ENCODE data around the gene SPATA4.
"Not testable (repeated sequence)": the region's sequence is repeated elsewhere in the genome, so short reads cannot be mapped to it uniquely, and the experiment has no call there.

SPATA4 gene

GRCh38 chr4:176217510-176217909, 22.1 kb upstream of the SPATA4 start:
- Histone ChIP-seq H3K27ac (ENCODE audit: low read depth, low read length) (no peak overlapping the region), H3K4me1 (ENCODE audit: insufficient read depth, low read length) (no peaks in the 10 kb centered on the region), H3K36me3 (ENCODE audit: insufficient read depth, low read length) (no peaks in the 10 kb centered on the region), H3K9me3 (ENCODE audit: insufficient read depth, low read depth, low read length) (no peaks in the 10 kb centered on the region), H3K9ac (ENCODE audit: low read depth, low read length) (no peak overlapping the region), H3K4me3 (ENCODE audit: low read length) (no peak overlapping the region), H3K27me3 (ENCODE audit: insufficient read depth, low read length) (no peaks in the 10 kb centered on the region)
- 100% methylated on average over 2 of the region's 2 CpGs for WGBS

GRCh38 chr4:176212351-176212750, 17.0 kb upstream of the SPATA4 start:
- H3K36me3 ChIP-seq (ENCODE audit: insufficient read depth, low read length); H3K27me3 ChIP-seq (ENCODE audit: insufficient read depth, low read length); H3K4me3 ChIP-seq (ENCODE audit: low read length); H3K9ac ChIP-seq (ENCODE audit: low read depth, low read length); H3K27ac ChIP-seq (ENCODE audit: low read depth, low read length); H3K9me3 ChIP-seq (ENCODE audit: insufficient read depth, low read depth, low read length); H3K4me1 ChIP-seq (ENCODE audit: insufficient read depth, low read length): not testable (repeated sequence)
- WGBS: 67% methylated on average over 3 of the region's 3 CpGs

- Histone ChIP-seq H3K27ac (ENCODE audit: low read depth, low read length) (no peak overlapping the region), H3K4me1 (ENCODE audit: insufficient read depth, low read length) (no peaks in the 10 kb centered on the region), H3K27me3 (ENCODE audit: insufficient read depth, low read length) (no peaks in the 10 kb centered on the region), H3K9me3 (ENCODE audit: insufficient read depth, low read depth, low read length) (no peaks in the 10 kb centered on the region), H3K4me3 (ENCODE audit: low read length) (no peak overlapping the region), H3K9ac (ENCODE audit: low read depth, low read length) (no peak overlapping the region), H3K36me3 (ENCODE audit: insufficient read depth, low read length) (no peaks in the 10 kb centered on the region)
- WGBS: 90% methylated on average over 7 of the region's 7 CpGs
Measured at GRCh38 chr4:176210579-176211296, 15.4 kb upstream of the SPATA4 start.

GRCh38 chr4:176210101-176210500, 14.7 kb upstream of the SPATA4 start:
- no peak overlapping the region for H3K27ac ChIP-seq (ENCODE audit: low read depth, low read length)
- no peak overlapping the region for H3K4me3 ChIP-seq (ENCODE audit: low read length)
- no peaks in the 10 kb centered on the region for H3K4me1 ChIP-seq (ENCODE audit: insufficient read depth, low read length)
- H3K36me3 ChIP-seq (ENCODE audit: insufficient read depth, low read length): no peaks in the 10 kb centered on the region
- no peaks in the 10 kb centered on the region for H3K27me3 ChIP-seq (ENCODE audit: insufficient read depth, low read length)
- 84% methylated on average over 2 of the region's 3 CpGs for whole genome bisulfite sequencing
- H3K9ac ChIP-seq (ENCODE audit: low read depth, low read length): no peak overlapping the region
- no peaks in the 10 kb centered on the region for H3K9me3 ChIP-seq (ENCODE audit: insufficient read depth, low read depth, low read length)

DNA sequence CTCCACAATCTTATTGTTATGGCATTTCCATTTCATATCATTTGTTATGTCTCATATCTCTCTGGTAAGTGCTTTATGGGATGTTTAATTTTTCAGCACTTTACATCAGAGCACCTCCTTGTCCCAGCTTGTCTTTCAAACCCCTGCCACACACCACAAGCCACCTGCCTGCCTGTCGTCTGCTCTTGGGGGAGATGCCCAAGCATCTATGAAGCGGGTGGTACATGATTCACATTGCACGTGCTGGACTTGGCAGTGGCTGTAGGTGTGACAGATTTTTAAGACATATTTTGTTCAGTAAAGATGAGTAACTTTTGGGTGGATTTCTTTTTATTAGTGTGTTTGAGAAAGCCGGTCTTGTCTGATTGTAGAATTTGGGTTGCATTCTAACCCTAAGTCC, 14.2 kb upstream of the SPATA4 start:
- no peaks in the 10 kb centered on the region for H3K9me3 ChIP-seq (ENCODE audit: insufficient read depth, low read depth, low read length)
- no peak overlapping the region for H3K4me3 ChIP-seq (ENCODE audit: low read length)
- H3K9ac ChIP-seq (ENCODE audit: low read depth, low read length): no peak overlapping the region
- H3K4me1 ChIP-seq (ENCODE audit: insufficient read depth, low read length): no peaks in the 10 kb centered on the region
- no peak overlapping the region for H3K27ac ChIP-seq (ENCODE audit: low read depth, low read length)
- 98% methylated on average over 4 of the region's 4 CpGs for WGBS
- no peaks in the 10 kb centered on the region for H3K27me3 ChIP-seq (ENCODE audit: insufficient read depth, low read length)
- no peaks in the 10 kb centered on the region for H3K36me3 ChIP-seq (ENCODE audit: insufficient read depth, low read length)

GRCh38 chr4:176207839-176208238, 12.5 kb upstream of the SPATA4 start:
- H3K4me3 ChIP-seq (ENCODE audit: low read length): no peak overlapping the region
- no peak overlapping the region for H3K27ac ChIP-seq (ENCODE audit: low read depth, low read length)
- no peaks in the 10 kb centered on the region for H3K27me3 ChIP-seq (ENCODE audit: insufficient read depth, low read length)

DNA sequence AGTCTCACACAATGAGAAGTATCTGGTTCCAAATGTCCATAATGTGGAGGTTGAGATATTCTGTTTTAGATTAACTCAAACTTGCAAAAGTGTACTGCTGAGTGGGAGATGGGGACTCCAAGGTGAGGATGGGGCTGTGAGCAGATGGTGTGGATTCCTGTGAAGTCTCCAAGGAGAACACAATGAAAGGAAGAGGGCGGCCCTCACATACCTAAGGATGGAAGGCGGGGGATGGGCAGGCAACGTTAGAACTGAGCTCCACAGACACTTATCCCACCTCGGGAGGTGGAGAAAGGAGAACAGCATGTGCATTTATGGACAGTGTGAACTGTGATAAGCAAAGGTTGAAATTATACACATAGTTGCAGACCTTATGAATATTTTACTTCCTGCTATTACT, 9.9 kb upstream of the SPATA4 start:
- Histone ChIP-seq H3K9me3 (ENCODE audit: insufficient read depth, low read depth, low read length) (0 out of 2 replicates have a peak, but pooled peaks cover 2% of the 10 kb centered on the region), H3K4me3 (ENCODE audit: low read length) (no peak overlapping the region), H3K36me3 (ENCODE audit: insufficient read depth, low read length) (no peaks in the 10 kb centered on the region), H3K27me3 (ENCODE audit: insufficient read depth, low read length) (no peaks in the 10 kb centered on the region), H3K4me1 (ENCODE audit: insufficient read depth, low read length) (no peaks in the 10 kb centered on the region), H3K9ac (ENCODE audit: low read depth, low read length) (no peak overlapping the region), H3K27ac (ENCODE audit: low read depth, low read length) (no peak overlapping the region)
- WGBS: 71% methylated on average over 4 of the region's 4 CpGs

More at GRCh38 chr4:176207839-176208238, 12.5 kb upstream of the SPATA4 start:
- Histone ChIP-seq H3K9ac (ENCODE audit: low read depth, low read length) (no peak overlapping the region), H3K9me3 (ENCODE audit: insufficient read depth, low read depth, low read length) (no peaks in the 10 kb centered on the region), H3K4me1 (ENCODE audit: insufficient read depth, low read length) (no peaks in the 10 kb centered on the region), H3K36me3 (ENCODE audit: insufficient read depth, low read length) (no peaks in the 10 kb centered on the region)
- whole genome bisulfite sequencing: 75% methylated on average over 4 of the region's 5 CpGs

DNA sequence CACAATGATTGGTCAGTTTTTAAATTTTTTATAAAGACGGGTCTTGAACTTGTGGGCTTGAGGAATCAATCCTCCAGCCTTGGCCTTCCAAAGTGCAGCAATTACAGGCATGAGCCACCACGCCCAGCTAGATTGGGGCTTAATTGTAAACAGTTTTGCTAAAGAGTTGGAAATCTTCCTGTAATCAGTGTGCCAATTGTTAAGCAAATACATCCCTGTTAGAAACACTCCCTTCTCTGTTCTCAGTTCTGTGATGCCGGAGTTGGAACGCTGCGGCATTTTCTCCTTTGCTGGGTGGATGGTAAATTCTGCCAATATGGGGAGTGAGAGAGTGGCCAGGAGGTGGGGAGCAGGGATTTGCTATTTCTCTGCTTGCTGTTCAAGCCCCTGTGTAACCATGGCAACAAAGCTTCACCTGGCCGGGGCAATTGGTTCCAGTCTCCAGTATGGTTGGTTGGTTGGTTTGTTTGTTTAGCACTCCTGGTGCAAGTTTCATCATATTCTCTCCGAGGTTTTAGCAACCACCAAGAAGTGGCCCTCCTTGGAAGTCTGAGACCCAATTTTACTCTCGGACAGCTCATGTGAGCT, 3.0 kb upstream of the SPATA4 start:
- 84% methylated on average over 8 of the region's 8 CpGs for WGBS

GRCh38 chr4:176193938-176194337, 1.4 kb downstream of the SPATA4 start:
- H3K9me3 ChIP-seq (ENCODE audit: insufficient read depth, low read depth, low read length): no peaks in the 10 kb centered on the region
- 74% methylated on average over 3 of the region's 3 CpGs for WGBS
- no peak overlapping the region for H3K27ac ChIP-seq (ENCODE audit: low read depth, low read length)
- H3K4me3 ChIP-seq (ENCODE audit: low read length): no peak overlapping the region
- peaks cover 10% of the 10 kb centered on the region for H3K4me1 ChIP-seq (ENCODE audit: insufficient read depth, low read length)
- no peaks in the 10 kb centered on the region for H3K36me3 ChIP-seq (ENCODE audit: insufficient read depth, low read length)
- H3K9ac ChIP-seq (ENCODE audit: low read depth, low read length): no peak overlapping the region
- no peaks in the 10 kb centered on the region for H3K27me3 ChIP-seq (ENCODE audit: insufficient read depth, low read length)

More for the DNA sequence above, 3.0 kb upstream of the SPATA4 start:
- Histone ChIP-seq H3K36me3 (ENCODE audit: insufficient read depth, low read length) (no peaks in the 10 kb centered on the region), H3K27me3 (ENCODE audit: insufficient read depth, low read length) (no peaks in the 10 kb centered on the region), H3K4me3 (ENCODE audit: low read length) (no peak overlapping the region), H3K27ac (ENCODE audit: low read depth, low read length) (no peak overlapping the region), H3K9me3 (ENCODE audit: insufficient read depth, low read depth, low read length) (0 out of 2 replicates have a peak, but pooled peaks cover 2% of the 10 kb centered on the region), H3K9ac (ENCODE audit: low read depth, low read length) (no peak overlapping the region), H3K4me1 (ENCODE audit: insufficient read depth, low read length) (peaks cover 4% of the 10 kb centered on the region)

DNA sequence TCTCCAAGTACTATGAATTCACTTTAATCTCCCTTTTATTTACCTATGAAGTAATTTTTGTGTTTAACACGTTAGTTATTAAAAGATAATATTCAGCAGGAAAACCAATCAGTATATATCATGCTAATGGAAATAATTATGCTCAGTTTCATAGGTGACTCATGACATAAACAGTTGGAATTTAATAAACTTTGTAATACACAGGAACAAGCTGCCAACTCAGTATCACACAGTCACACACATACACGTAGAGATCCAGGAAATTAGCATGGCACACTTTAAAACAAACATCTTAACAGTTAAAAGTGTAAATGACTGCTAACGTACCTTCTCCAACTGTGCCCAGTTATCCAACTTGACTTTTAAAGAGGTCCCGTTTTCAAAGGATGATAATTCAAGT, 2.3 kb downstream of the SPATA4 start:
- no peaks in the 10 kb centered on the region for H3K9me3 ChIP-seq (ENCODE audit: insufficient read depth, low read depth, low read length)
- H3K27ac ChIP-seq (ENCODE audit: low read depth, low read length): no peak overlapping the region
- no peak overlapping the region for H3K4me3 ChIP-seq (ENCODE audit: low read length)
- no peak overlapping the region for H3K9ac ChIP-seq (ENCODE audit: low read depth, low read length)
- WGBS: 51% methylated on average over 2 of the region's 4 CpGs
- H3K27me3 ChIP-seq (ENCODE audit: insufficient read depth, low read length): no peaks in the 10 kb centered on the region
- H3K36me3 ChIP-seq (ENCODE audit: insufficient read depth, low read length): no peaks in the 10 kb centered on the region
- H3K4me1 ChIP-seq (ENCODE audit: insufficient read depth, low read length): peaks cover 10% of the 10 kb centered on the region

DNA sequence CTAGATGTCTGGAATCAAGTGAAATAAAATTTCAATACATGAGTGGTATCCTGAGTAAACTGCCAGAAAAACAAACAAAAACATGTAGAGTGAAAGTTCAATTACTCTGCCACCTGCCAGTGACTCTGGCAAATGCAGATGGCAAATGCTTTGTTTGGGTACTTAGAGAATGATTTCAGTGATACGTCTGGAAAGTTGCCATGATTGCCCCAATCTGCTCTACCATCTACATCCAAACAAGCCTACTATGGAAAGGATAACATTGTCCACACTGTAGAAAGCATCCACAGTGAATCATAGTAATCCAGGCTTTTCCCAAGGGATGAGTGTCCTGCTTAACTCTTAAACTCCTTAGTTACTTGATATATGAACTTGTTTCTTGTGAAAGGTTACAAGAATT, 3.4 kb downstream of the SPATA4 start:
- 63% methylated on average over 1 of the region's 1 CpG for WGBS
- Histone ChIP-seq H3K36me3 (ENCODE audit: insufficient read depth, low read length) (no peaks in the 10 kb centered on the region), H3K27me3 (ENCODE audit: insufficient read depth, low read length) (no peaks in the 10 kb centered on the region), H3K9me3 (ENCODE audit: insufficient read depth, low read depth, low read length) (no peaks in the 10 kb centered on the region), H3K4me1 (ENCODE audit: insufficient read depth, low read length) (peaks cover 18% of the 10 kb centered on the region), H3K27ac (ENCODE audit: low read depth, low read length) (no peak overlapping the region), H3K9ac (ENCODE audit: low read depth, low read length) (no peak overlapping the region), H3K4me3 (ENCODE audit: low read length) (no peak overlapping the region)

Data from HUES64 (cell line).